NCI-H2107 treated with DMSO at 0.1 percent for 48 hours (cell line): ENCODE results near the gene MXI1.
A peak's percentile ranks its signal among the peaks of the same experiment; 100 is the strongest.
"Not testable (repeated sequence)": the region's sequence is repeated elsewhere in the genome, so short reads cannot be mapped to it uniquely, and the experiment has no call there.

Experiments used
- DNase-seq: peaks from one replicate; lab custom pipeline; 2025; ENCODE audit not compliant: unreplicated experiment; lab: John Stamatoyannopoulos, UW

Gene MXI1

GRCh38 chr10:110181451-110181850 is 26.0 kb upstream of the MXI1 start:
- DNase-seq, result no peak

- no peak for DNase-seq
These were observed 25.5 kb upstream of the MXI1 start for GRCh38 chr10:110181911-110182310.

GRCh38 chr10:110184398-110184797 is 23.0 kb upstream of the MXI1 start:
- DNase-seq, result no peak

DNA sequence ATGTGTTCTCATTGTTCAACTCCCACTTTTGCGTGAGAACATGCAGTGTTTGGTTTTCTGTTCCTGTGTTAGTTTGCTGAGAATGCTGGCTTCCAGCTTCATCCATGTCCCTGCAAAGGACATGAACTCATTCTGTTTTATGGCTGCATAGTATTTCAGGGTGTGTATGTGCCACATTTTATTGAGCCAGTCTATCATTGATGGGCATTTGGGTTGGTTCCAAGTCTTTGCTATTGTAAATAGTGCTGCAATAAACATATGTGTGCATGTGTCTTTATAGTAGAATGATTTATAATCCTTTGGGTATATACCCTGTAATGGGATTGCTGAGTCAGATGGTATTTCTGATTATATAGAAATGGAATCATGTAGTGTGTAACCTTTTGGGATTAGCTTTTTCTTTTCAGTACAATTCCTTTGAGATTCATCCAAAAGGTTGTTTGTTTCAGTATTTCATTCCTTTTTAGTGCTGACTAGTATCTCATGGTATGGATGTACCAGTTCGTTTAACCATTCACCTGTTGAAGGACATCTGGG is 21.7 kb upstream of the MXI1 start:
- not testable (repeated sequence) for DNase-seq

GRCh38 chr10:110190170-110190569 is 17.2 kb upstream of the MXI1 start:
- no peak for DNase-seq

- DNase-seq, result no peak
These were observed 14.9 kb upstream of the MXI1 start for GRCh38 chr10:110192552-110192951.

GRCh38 chr10:110200503-110200902 is 6.9 kb upstream of the MXI1 start:
- no peak for DNase-seq

DNA sequence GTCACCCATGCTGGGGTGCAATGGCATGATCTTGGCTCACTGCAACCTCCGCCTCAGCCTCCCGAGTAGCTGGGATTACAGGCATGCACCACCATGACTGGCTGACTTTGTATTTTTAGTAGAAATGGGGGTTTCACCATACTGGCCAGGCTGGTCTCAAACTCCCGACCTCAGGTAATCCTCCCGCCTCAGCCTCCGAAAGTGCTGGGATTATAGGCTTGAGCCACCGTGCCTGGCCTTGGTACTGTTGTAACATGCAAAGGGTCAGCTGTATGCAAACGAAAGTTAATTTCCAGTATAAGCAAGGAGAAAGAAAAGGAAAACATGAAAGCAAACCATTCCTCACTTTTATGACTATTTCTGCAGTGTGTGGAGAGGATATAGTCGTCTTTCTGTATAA is 6.4 kb upstream of the MXI1 start:
- not testable (repeated sequence) for DNase-seq

DNA sequence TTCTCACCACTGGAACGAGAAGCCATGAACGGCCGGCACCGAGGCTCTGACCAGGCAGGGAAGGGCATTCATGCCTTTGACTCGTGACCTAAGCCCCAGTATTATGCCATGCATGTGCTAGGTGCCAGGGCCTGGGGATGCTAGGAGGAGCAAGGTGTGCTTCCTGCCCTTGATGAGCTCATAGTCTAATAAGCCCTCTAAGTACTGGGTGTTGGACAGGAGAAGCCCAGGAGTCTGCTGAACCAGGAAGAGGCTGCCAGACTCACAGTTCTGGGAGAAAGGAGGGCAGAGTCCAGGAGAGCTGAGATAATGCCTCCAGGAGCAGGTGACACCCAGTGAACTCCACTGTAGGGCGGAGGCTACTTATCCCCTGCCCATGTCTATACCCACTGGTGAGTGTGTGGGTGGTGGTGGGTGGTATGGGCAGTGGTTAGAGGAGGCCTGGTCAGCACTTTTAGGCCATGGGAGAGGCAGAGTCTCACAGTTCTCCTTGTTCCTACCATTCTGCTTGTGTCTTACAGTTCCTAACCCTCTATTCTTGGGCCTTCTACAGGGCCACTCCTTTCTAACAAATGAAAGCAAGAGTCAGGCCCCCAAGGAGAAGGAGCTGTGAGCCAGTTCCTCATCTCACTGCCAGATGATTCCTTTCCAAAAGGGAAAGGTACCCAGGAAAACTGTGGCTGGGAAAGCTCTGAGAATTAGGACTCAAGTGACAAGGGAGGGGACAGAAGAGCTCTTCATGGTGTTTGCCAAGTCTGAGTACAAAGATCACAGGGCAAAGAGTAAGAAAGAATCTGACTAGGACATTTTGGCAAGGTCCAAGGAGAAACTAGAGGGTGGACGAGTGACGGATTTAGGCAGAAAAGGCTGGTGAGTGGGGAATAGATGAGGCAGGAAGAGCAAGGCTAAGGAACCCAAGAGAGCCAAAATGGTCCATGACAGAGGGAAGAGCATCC is 3.6 kb upstream of the MXI1 start:
- no peak for DNase-seq

GRCh38 chr10:110205051-110205675 is 2.2 kb upstream of the MXI1 start:
- DNase-seq, result no peak

GRCh38 chr10:110207805-110208613 is 604 bp downstream of the MXI1 start:
- no peak for DNase-seq

DNA sequence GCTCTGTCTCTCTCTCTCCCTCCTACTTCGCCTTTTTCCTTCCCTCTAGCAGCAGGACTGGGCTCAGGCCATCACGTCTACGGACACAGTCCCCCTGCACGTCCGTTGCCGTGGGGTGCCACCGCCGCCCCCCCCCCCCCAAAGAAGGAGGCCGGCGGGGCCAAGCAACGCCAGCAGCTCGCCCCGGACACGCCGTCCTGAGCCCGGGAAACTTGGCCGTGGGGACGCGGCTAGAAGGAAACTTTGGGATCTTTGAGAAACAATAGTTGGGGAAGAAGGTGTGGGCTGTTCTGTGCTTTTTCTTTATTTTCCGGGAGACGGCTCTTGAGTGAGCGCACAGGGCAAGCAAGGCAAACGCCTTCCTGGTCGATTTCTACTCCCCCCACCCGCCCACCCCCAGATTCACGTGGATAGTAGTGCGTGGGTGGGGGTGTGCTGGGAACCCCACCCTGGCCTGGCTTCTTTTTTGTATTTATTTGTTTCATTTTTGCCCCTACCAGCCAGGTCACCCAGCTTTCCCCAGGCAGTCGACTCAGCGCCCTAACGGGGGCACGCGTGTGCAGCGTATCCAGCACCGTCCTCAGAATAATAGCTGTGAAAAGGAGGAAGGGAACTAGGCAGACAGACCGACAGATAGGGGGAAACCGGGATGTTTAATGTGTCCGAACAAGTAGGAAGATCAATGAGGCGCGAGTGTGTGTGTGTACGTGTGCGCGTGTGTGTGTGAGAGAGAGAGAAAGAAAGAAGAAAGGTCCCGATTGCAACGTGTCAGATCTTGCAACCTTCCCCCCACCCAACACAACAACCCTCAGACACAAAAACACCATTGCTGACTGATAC is 1.4 kb downstream of the MXI1 start:
- no peak for DNase-seq

- DNase-seq, result no peak
These were observed 2.1 kb downstream of the MXI1 start for GRCh38 chr10:110209454-110209925.

GRCh38 chr10:110209926-110210673 is 2.7 kb downstream of the MXI1 start:
- no peak for DNase-seq

DNA sequence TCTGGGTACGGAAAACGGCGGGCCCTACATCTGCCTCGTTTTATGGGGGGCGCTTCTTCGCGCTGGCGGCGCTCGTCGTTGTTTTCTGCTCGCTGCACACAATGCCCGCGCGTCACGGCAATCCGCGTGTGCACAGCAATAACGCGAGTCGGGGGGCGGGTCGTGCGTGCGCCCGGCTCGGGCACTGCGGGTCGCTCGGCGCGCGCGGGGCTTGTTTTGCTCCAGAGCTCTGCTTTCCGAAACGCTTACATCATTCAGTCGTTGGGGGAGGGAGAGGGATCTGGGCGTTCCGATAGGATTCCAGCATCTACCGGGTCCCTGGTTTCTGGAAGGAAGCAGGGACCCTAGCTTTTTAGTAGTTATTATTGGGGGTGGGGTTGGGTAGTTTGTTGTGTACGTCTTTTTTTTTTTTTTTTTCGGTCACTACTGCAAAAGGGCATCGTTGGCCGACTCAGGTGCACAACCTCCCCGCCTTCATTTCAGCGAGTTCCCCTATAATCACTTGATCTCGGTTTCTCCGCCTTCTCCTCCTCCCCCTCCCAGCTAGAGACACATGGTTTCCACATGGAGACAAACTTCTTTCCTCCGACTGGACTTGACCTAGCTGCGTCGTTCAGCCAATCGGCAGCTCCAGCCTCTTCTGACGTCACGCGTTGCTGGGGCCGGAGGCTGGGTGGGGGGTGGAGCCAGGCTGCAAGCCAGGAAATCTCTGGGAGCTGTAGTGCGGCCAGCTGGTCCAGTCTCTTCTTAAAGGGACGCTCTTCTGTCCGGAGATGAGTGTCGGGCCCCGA is 3.5 kb downstream of the MXI1 start:
- DNase-seq, result peak; percentile 60

DNA sequence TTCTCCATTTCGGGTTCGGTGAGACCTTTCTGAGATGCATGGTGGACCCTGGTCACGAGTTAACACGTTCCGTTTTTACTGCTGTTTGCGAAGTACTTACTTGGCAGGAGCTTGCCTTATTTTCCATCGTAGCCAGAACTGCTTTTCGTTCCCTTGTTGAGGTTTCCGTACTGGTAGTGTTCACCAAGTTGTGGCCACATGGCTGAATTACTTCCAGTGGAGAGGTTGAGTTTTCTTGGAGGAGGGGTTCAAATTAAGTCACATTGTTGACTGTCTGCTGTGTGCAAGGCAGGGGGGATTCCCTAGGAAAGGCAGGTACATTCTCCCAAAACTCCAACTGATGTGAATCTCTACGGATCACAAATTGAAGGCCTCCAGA is 4.0 kb downstream of the MXI1 start:
- DNase-seq, result no peak

DNA sequence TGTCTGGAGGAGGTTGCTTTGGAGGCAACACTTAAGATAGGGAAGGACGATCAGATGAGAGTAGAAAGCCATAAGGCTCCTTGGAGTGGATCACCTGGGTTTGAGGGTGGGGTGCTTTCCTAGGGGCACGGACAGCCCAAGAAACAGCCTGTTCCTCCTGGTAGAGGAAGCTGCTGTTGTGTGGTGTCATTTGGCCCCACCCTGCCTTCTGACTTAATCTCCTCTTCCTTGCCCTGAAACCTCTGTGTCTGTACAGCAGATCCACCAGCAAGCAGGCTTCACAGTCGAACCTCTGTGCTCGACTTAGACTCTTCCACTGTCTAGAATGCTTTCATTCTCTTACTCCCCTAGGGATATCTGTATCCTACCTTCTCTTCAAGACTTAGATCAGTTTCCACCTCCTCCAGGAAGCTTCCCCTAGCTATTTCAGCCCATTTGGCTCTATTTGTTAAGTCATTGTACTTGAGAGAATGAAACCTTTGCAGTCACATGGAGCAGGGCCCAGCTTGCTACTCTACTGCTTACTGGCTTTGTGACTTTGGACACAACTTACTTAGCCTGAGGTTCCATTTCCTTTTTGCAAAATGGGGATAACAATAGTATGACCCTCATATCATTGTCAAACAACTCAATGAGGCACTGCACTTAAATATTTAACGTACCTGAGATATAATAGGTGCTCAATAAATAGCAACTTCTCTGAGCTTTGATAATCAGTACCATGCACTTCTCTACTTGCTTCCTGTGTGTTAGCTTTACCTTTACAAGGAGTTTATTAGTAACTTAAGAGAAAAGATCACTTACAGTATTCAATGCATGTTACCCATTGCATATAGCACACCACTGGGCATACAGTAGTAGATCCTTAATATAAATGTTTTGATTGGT is 5.0 kb downstream of the MXI1 start:
- DNase-seq, result no peak

DNA sequence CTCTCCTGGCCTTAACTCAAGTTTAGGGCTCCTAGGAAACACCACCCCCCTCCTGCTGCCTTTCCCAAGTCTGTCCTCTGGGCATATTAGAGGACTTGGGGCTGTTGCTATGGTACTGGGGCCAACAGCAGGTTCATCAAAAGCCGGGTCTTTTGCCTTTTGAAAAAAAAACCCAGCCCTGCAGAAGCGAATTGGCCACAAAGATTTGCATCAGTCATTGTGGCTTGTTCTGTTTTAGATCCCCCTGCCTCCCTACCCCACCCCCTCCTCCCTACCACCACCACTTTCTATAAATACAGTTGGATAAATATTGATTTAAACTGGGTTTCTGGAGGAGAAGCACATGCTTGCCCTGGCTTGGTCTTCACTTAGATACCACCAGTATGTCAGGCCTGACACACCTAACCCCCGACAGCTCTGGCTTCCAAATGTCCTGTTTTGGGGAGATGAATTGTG is 7.0 kb downstream of the MXI1 start:
- DNase-seq, result no peak
